Measurements from ENCODE around the gene ASCC3. TPM values are rescaled to one million over a fixed set of nuclear protein-coding genes. Genes with fewer than 3 reads are reported as not detected.

The ASCC3 gene
- total and polyA plus RNA-seq, 2 experiments from 2014 or later = 49.1 to 60.2 TPM

GRCh38 chr6:100913400-100914276, 32.5 kb upstream of the ASCC3 start:
- peak; percentile 39 for DNase-seq
- WGBS, 2 experiments (ENCODE audit: low coverage in 1 of 2, low lambda C conversion rate in 2 of 2, missing lambda C conversion rate in 2 of 2) = 51 to 58% methylated on average over 23 to 24 of the region's 24 CpGs
- in situ Hi-C loops (cut with MboI) = no loop called here

GRCh38 chr6:100906325-100906724, 25.2 kb upstream of the ASCC3 start:
- Histone ChIP-seq H3K27me3 (replicated peaks; ENCODE audit: insufficient read depth) (no peaks in the 10 kb centered on the region), H3K27ac (no peak overlapping the region), H3K4me2 (ENCODE audit: unreplicated experiment) (no peak overlapping the region), H4K20me1 (ENCODE audit: insufficient read depth) (no peaks in the 10 kb centered on the region), H3K4me1 (ENCODE audit: insufficient read depth) (no peaks in the 10 kb centered on the region), H3K9ac (no peak overlapping the region), H3F3A (ENCODE audit: insufficient read depth) (no peaks in the 10 kb centered on the region), H3K4me3 (no peak overlapping the region), H3K36me3 (ENCODE audit: low read depth) (no peaks in the 10 kb centered on the region), H2AFZ (no peak overlapping the region), H3K9me3 (ENCODE audit: low read depth) (no peaks in the 10 kb centered on the region), H3K79me2 (ENCODE audit: insufficient read depth) (no peaks in the 10 kb centered on the region), H3K9me2 (ENCODE audit: insufficient read depth) (no peaks in the 10 kb centered on the region)
- TF ChIP-seq EZH2phosphoT487 (IDR thresholded peaks at IDR 0.05; ENCODE audit: insufficient read depth, low read depth) (no peak), EZH2 (IDR thresholded peaks at IDR 0.05; ENCODE audit: insufficient read depth, poor library complexity, severe bottlenecking) (no peak)
- in situ Hi-C loops (cut with MboI) = no loop called here
- no peak for DNase-seq
- WGBS, 2 experiments (ENCODE audit: low coverage in 1 of 2, low lambda C conversion rate in 2 of 2, missing lambda C conversion rate in 2 of 2) = 44 to 76% methylated on average over 1 of the region's 1 CpG

More at GRCh38 chr6:100913400-100914276, 32.5 kb upstream of the ASCC3 start:
- Histone ChIP-seq H3F3A (ENCODE audit: insufficient read depth) (no peaks in the 10 kb centered on the region), H3K36me3 (ENCODE audit: low read depth) (no peaks in the 10 kb centered on the region), H3K79me2 (ENCODE audit: insufficient read depth) (no peaks in the 10 kb centered on the region), H3K27me3 (replicated peaks; ENCODE audit: insufficient read depth) (no peaks in the 10 kb centered on the region), H2AFZ (peak overlapping the region; percentile 41), H3K9me3 (ENCODE audit: low read depth) (no peaks in the 10 kb centered on the region), H3K27ac (no peak overlapping the region), H3K4me1 (ENCODE audit: insufficient read depth) (no peaks in the 10 kb centered on the region), H4K20me1 (ENCODE audit: insufficient read depth) (no peaks in the 10 kb centered on the region), H3K9ac (no peak overlapping the region), H3K9me2 (ENCODE audit: insufficient read depth) (no peaks in the 10 kb centered on the region), H3K4me2 (ENCODE audit: unreplicated experiment) (no peak overlapping the region), H3K4me3 (no peak overlapping the region)
- TF ChIP-seq EZH2 (IDR thresholded peaks at IDR 0.05; ENCODE audit: insufficient read depth, poor library complexity, severe bottlenecking) = no peak
- no peak for TF ChIP-seq EZH2phosphoT487 (IDR thresholded peaks at IDR 0.05; ENCODE audit: insufficient read depth, low read depth)

GRCh38 chr6:100905067-100905466, 23.9 kb upstream of the ASCC3 start:
- Histone ChIP-seq H4K20me1 (ENCODE audit: insufficient read depth) (no peaks in the 10 kb centered on the region), H3K27me3 (replicated peaks; ENCODE audit: insufficient read depth) (no peaks in the 10 kb centered on the region)

GRCh38 chr6:100904316-100904715, 23.2 kb upstream of the ASCC3 start:
- no peaks in the 10 kb centered on the region for H3K27me3 ChIP-seq (replicated peaks; ENCODE audit: insufficient read depth)
- H3K4me1 ChIP-seq (ENCODE audit: insufficient read depth) = no peaks in the 10 kb centered on the region
- H3K4me3 ChIP-seq = no peak overlapping the region
- no peaks in the 10 kb centered on the region for H3K79me2 ChIP-seq (ENCODE audit: insufficient read depth)
- no peak overlapping the region for H2AFZ ChIP-seq
- no peak overlapping the region for H3K4me2 ChIP-seq (ENCODE audit: unreplicated experiment)
- no peaks in the 10 kb centered on the region for H3K9me3 ChIP-seq (ENCODE audit: low read depth)
- H3K36me3 ChIP-seq (ENCODE audit: low read depth) = no peaks in the 10 kb centered on the region
- no peak overlapping the region for H3K9ac ChIP-seq
- no peak for DNase-seq
- TF ChIP-seq EZH2phosphoT487 (IDR thresholded peaks at IDR 0.05; ENCODE audit: insufficient read depth, low read depth) (no peak), EZH2 (IDR thresholded peaks at IDR 0.05; ENCODE audit: insufficient read depth, poor library complexity, severe bottlenecking) (no peak)
- H4K20me1 ChIP-seq (ENCODE audit: insufficient read depth) = no peaks in the 10 kb centered on the region
- H3K27ac ChIP-seq = no peak overlapping the region
- H3F3A ChIP-seq (ENCODE audit: insufficient read depth) = no peaks in the 10 kb centered on the region
- WGBS, 2 experiments (ENCODE audit: low coverage in 1 of 2, low lambda C conversion rate in 2 of 2, missing lambda C conversion rate in 2 of 2) = 51 to 58% methylated on average over 4 of the region's 4 CpGs
- in situ Hi-C loops (cut with MboI) = no loop called here
- no peaks in the 10 kb centered on the region for H3K9me2 ChIP-seq (ENCODE audit: insufficient read depth)

More at GRCh38 chr6:100905067-100905466, 23.9 kb upstream of the ASCC3 start:
- Histone ChIP-seq H2AFZ (no peak overlapping the region), H3K9me3 (ENCODE audit: low read depth) (no peaks in the 10 kb centered on the region), H3K36me3 (ENCODE audit: low read depth) (no peaks in the 10 kb centered on the region), H3K4me1 (ENCODE audit: insufficient read depth) (no peaks in the 10 kb centered on the region), H3K9ac (no peak overlapping the region), H3K4me3 (no peak overlapping the region), H3K9me2 (ENCODE audit: insufficient read depth) (no peaks in the 10 kb centered on the region), H3K27ac (no peak overlapping the region), H3K4me2 (ENCODE audit: unreplicated experiment) (no peak overlapping the region), H3K79me2 (ENCODE audit: insufficient read depth) (no peaks in the 10 kb centered on the region), H3F3A (ENCODE audit: insufficient read depth) (no peaks in the 10 kb centered on the region)
- in situ Hi-C loops (cut with MboI) = no loop called here
- WGBS, 2 experiments (ENCODE audit: low coverage in 1 of 2, low lambda C conversion rate in 2 of 2, missing lambda C conversion rate in 2 of 2) = 67 to 84% methylated on average over 4 of the region's 4 CpGs
- no peak for TF ChIP-seq EZH2phosphoT487 (IDR thresholded peaks at IDR 0.05; ENCODE audit: insufficient read depth, low read depth)
- no peak for TF ChIP-seq EZH2 (IDR thresholded peaks at IDR 0.05; ENCODE audit: insufficient read depth, poor library complexity, severe bottlenecking)
- no peak for DNase-seq

Data from GM23248 (cell line).